Activated CD4-positive, alpha-beta T cell treated with anti-CD3 and anti-CD28 coated beads for 24 hours (primary cell): ENCODE results near the gene ZFYVE1.
"Not testable (repeated sequence)": the region's sequence is repeated elsewhere in the genome, so short reads cannot be mapped to it uniquely, and the experiment has no call there.

Experiments
- DNase-seq, 2 donors: peaks; one replicate each; pipeline ENCODE4 v3.0.0-alpha.2; 2020; ENCODE audit warnings: low read depth in 2 of 2

ZFYVE1 gene

GRCh38 chr14:73000073-73000472, 26.8 kb downstream of the ZFYVE1 start:
- no peak for DNase-seq

GRCh38 chr14:72999316-72999715, 27.6 kb downstream of the ZFYVE1 start:
- DNase-seq: no peak

DNA sequence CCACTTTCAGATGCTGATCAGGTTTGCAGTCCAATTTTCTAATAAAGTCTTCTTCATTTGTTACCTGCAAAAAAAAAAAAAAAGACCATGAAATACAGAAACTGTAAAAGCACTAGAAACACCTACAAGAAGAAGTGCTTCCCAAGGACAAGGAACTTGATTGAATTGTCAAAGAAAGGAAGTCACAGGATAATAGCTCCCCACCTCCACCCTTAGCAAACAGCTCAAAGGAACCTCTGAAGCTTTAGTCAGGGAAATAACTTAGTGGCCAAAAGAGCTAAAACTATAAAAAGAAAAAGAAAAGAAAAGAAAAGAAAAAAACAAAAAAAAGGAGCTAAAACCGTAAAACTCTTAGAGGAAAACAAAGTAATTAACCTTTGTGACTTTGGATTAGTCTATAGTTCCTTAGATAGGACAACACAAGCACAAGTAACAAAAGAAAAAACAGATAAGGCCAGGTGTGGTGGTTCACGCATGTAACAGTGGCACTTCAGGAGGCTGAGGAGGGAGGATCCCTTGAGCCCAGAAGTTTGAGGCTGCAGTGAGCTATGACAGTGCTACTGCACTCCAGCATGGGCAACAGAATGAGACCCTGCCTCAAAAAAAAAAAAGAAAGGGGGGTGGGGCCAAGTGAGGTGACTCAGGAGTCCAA, 28.5 kb downstream of the ZFYVE1 start:
- DNase-seq: no peak

DNA sequence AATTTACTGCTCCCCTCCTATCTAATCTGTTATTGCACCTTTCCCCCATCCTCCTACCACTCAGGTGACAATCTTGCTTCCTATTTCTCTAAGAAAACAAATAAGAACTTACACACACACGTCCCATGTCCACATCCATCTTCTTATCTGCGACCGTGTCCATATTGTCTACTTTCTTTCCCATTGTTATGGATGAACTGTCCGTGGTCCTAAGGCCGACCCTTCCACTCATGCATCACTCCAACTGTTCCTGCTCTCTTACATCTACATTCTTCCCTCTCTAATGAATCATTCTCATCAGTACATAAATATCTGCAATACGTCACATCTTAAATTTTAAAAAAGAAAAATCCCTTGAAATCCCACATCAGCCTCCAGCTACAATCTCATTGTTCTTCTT, 30.0 kb downstream of the ZFYVE1 start:
- no peak for DNase-seq

GRCh38 chr14:72990171-72990570, 36.7 kb downstream of the ZFYVE1 start:
- no peak for DNase-seq

- no peak for DNase-seq
These were observed 40.0 kb downstream of the ZFYVE1 start for GRCh38 chr14:72986857-72987256.

GRCh38 chr14:72986214-72986613, 40.7 kb downstream of the ZFYVE1 start:
- no peak for DNase-seq

GRCh38 chr14:72982146-72982708, 44.7 kb downstream of the ZFYVE1 start:
- DNase-seq: no peak

DNA sequence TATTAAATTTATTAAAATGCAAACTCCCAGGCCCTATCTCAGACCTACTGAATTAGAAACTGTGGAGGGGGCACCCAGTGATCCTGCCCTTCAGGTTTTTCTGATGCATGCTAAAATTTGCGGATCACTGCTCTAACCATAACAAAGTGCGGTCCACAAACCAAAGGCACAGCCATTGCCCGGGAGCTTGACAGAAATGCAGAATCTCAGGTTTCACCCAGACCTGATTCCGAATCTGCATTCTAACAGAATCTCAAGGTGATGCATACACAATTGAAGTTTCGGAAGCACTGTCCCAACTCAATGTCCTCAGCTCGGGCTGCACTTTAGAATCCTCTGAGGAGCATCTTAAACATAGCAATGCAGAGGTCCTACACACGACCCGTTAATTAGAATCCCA, 46.0 kb downstream of the ZFYVE1 start:
- no peak for DNase-seq

DNA sequence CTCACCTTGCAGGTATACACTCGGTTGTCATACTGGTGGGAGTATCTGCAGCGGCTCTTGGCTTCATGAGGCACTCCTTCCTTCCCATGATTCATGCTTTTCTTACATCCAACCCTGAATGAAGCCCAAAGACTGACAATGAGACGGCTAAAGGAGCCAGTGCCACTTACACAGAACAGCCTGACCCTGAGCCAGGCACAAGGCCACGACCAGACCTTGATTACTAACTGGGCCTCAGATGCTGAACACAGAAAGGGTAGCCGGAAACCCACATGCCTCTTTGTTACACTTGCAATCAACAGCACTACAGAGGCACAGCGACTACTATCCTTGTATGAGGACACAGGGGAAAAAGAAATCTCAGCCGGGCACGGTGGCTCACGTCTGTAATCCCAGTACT, 48.0 kb downstream of the ZFYVE1 start:
- no peak for DNase-seq

DNA sequence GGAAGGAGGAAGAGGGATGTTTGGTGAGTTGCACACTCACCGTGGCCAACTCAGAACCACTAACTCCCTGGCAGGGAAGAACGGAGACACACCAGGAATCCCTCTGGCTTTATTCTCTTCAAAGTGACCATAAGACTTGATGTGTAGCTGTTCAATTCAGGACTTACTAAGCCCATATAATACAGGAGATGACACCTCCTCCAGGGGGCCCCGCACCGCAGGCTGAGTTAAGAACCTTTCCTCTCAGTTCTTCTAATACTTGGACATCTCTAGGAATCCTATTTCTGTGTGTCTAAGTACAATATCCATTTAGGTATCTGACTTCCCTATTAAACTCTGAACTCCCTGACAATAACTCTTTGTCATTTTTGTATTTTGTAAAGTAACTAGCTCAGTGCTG, 51.1 kb downstream of the ZFYVE1 start:
- DNase-seq: no peak

GRCh38 chr14:72974661-72975060, 52.2 kb downstream of the ZFYVE1 start:
- no peak for DNase-seq

DNA sequence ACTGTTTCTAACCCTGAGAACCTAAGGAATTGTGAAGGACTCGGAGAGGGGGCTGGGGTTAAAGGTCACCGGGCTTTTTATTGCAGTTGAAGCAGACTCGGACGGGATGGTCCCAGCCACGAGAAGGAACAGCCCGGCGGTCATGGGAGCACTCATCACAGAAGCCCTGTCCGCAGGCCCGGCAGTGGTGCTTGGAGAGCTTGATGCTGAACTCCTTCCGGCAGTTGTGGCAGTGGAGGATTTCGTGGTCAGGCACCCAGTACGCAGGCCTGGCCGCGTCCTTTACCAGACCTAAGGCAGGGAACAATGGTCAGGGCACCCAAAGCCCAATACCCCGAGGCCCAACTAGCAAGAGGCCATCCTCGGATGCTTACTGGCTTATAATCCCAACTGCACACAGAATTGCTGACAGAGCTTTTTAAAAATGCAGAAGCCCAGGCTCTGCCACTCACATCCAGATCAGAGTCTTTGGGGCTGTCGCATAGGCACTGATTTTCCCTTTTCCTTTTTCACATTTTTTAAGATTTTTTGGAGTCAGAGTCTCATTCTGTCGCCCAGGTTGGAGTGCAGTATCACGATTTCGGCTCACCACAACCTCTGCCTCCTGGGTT, 56.0 kb downstream of the ZFYVE1 start:
- DNase-seq: no peak

DNA sequence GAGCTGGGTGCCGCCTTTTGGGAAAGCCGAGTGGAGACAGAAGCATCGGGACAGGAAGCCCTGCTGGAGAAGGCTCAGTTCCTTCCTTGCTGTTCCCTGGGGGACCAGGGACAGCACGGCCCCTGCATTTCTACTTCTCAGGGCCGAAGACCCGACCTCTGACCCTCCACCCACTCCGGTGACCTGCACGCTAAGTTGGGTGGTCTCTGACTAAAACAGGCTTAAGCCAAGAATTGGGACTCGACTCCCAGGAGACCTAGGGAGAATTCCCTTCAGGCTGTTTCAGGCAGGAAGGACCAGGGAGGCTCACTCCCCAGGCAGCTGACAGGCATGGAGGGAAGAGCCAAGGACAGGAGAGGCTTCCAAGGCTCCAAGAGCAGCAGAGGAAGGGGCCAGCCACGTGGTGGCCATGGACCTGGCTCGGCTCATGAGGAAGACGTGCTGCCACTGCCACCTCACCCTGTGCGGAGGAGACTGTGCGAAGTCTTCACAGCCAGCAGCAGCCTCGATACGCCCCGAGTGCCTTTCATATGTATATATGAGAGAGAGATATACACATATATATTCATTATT, 56.8 kb downstream of the ZFYVE1 start:
- DNase-seq: no peak

DNA sequence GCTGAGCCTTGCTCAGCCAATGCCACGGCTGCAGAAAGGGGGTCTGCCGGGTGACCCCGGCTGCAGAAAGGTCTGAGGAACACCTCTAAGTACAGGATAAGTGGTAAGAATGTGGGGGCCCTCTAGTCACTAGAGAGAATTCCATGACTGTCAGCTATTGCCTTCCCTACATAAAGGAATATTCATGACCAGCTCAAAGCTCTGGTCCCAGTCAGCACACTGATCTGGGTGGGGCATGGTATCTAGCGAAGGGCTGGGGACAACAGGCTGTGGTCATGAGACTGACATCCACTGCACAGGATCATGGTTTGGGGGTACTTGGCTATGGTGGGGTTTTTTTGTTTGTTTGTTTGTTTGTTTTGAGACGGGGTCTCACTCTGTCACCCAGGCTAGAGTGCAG, 58.6 kb downstream of the ZFYVE1 start:
- no peak for DNase-seq

DNA sequence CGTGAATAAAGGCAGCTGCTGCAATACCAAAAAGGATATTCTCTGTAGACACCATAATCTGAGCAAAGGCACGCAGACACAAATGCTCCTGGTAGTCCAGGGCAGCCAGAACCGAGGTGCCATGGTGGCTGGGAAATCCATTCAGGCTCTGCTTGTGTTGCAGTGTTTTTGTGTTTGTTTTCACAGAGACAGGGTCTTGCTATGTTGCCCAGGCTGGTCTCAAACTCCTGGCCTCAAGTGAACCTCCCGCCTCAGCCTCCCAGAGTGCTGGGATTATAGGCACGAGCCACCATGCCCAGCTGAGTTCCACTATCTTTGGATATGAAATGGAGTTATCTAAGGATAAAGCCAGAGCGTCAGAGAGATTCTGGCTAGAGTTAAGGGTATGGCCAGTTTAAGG, 60.9 kb downstream of the ZFYVE1 start:
- DNase-seq: no peak

DNA sequence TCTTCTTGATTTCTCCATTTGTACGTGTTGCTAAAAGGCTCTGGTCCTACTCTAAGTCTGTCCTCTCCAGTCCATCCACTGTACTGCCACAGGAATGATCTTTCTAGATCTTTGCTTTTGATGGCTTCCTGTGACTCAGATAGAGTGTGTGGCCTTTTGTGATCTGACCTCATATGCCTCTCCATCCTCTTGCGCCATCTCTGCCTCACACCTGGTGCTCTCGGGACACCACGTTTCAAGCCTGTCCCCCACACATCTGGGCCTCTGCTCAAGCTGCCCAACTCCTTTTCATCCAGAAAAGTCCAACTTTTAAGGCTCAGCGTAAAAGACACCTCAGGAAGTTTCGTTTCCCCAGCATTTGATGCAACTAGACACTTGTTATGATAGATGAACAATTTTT, 61.7 kb downstream of the ZFYVE1 start:
- no peak for DNase-seq

DNA sequence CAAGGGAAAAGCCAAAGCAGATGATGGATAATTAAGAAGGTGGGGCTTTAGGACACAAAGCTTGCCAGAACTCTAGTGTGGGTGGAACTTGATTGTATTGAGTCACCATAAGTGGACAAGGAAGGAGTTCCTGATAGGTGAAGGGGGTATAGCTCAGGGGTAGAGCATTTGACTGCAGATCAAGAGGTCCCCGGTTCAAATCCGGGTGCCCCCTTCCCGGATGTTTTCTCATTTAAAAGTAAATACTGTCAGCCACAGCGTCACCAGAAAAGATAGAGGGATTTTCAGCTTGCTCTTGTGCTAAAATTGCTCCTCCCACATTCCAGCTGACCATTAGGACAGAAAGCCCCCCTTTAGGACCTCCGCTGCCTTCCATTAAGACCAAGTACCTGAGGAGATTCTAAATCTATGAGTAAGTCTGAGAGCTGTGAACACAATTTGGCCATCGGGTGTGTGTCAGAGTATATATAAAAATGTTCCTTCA, 64.0 kb downstream of the ZFYVE1 start:
- no peak for DNase-seq

GRCh38 chr14:72962336-72962754, 64.6 kb downstream of the ZFYVE1 start:
- not testable (repeated sequence) for DNase-seq

DNA sequence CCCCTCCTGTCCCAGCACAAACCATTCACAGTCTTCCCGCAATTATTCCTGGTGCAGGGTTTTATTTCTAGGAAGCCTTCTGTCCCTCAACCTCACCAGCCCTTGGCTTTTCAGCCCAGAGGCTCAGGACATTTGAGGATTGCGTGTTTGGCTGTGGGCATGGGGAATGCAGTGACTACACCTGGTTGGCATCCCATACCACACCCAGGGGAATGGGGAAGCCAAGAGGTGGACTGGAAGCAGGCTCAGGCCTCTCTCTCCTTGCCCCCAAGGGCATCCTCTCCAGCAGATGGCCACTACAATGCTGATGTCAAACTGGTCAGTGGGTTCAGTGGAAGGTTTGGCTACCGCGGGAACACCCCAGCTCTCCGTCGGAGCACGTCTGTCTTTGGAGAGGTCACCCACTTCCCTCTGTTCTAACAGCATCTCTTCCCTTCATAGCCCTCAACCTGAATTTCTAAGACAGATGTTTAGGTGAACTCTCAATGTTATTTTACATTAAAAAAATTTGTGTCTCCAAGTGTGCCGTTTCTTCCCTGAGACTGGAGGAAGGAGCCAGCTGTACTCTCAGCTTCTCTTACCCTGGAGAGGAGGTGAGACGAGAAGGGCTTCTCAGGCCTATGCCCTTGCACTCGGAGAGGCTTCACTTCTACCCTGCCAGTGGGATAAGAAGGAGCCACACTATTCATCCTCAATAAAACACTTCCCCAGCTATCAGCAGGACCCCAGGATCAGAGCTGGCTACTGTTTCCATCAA, 65.1 kb downstream of the ZFYVE1 start:
- DNase-seq: no peak

GRCh38 chr14:72961016-72961415, 65.9 kb downstream of the ZFYVE1 start:
- not testable (repeated sequence) for DNase-seq

GRCh38 chr14:72958548-72958947, 68.4 kb downstream of the ZFYVE1 start:
- no peak for DNase-seq
